Posterior cingulate gyrus (tissue), 11 donors: ENCODE measurements around the gene DTNBP1.

Experiments used
- DNase-seq, 10 donors: peaks; one replicate each; pipeline versions ENCODE4 v3.0.0 to v3.0.0-alpha.2; 2020 to 2021; ENCODE audit warnings: mixed read lengths in 3 of 10
- intact Hi-C: fragments of 100-400 bp; cut with DNase I; formaldehyde crosslinking; loops from one replicate; pipeline ENCODE4 v1.15.1; 2023

The DTNBP1 gene

DNA sequence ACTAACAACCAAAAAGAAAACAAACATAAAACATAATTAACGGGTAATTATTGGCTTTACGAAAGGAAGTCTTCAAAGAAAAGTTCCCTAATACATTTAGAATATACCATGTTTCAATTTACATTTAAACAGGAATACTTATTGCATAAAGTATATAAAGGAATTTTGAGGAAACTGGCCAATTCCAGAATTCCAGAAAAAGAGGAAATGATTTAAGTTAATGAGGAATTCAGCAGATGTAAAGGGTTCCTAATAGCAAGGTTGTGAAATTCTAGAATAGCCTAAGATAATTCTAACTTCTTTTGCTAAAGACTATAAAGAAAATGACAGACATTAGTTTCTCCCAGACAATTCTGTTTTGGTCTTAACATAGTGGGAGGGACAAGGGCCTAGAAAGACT, 35.0 kb downstream of the DTNBP1 start:
- intact Hi-C loops, result loop anchor here (10.0 kb wide), 1 partner anchor 1503 kb away; no protein-coding TSS in a partner anchor
- no peak for DNase-seq

DNA sequence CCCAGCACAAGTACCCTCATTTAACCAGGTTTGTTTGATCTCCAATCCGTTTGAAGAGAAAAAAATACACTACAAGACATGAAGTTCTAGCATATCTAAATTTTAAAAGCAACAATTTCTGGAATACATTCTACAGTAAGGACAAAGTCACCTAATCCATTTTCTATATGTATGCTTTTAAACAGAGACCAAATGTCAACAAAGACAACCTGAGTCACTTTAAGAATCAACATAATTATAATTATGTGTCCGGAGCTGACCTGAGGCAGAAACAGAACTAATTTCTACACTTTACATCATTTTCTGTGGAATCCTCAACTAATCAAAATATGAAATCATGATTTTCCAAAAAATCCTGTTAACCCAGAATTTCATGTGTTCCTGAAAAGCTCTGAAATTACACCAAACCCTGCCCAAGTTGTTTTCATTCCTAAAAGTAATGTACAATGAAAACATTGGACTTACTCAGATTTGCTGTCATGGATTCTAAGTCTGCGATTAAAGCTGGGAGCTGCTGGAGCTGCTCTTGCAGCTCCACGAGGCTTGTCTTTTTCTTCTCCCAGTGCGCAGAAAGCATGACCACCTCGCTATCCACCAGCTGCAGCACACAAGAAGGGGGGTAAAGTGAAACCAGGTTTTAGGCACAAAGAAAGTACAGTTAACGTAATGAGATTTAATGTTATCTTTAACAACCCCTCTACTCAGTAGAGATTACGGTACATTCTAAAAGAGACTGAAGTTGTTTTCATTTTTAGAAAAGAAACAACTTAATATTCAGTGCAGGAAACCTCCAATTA, 35.8 kb downstream of the DTNBP1 start:
- intact Hi-C loops, result loop anchor here (10.0 kb wide), 1 partner anchor 1502 kb away; no protein-coding TSS in a partner anchor
- DNase-seq, result no peak

DNA sequence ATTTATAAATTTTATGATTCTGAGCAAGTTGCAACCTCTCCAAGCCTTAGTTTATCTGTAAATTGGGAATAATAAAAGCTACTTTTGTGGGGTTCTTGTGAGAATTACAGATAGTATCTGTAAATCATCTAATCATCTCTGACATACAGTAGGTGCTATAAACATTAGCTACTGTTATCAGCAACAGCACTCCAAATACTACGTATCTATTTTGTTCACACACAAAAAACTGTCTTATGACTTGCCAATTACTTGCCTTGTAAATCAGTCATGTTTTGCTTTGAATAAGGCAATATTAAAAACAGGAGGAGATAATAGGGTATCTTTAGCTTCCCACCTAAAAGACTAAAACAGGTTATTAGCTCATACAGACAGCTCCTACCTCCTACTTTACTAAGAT, 36.7 kb downstream of the DTNBP1 start:
- no peak for DNase-seq
- intact Hi-C loops, result loop anchor here (10.0 kb wide), 1 partner anchor 1501 kb away; no protein-coding TSS in a partner anchor

GRCh38 chr6:15623276-15624116, 39.3 kb downstream of the DTNBP1 start:
- intact Hi-C loops, result loop anchor here (5.0 to 10.0 kb wide), 4 partner anchors 106 to 1499 kb away; no protein-coding TSS in a partner anchor

GRCh38 chr6:15622045-15622740, 40.6 kb downstream of the DTNBP1 start:
- DNase-seq, result no peak
- intact Hi-C loops, result loop anchor here (5.0 to 10.0 kb wide), 4 partner anchors 105 to 1497 kb away; no protein-coding TSS in a partner anchor

More at GRCh38 chr6:15623276-15624116, 39.3 kb downstream of the DTNBP1 start:
- no peak for DNase-seq

- intact Hi-C loops, result loop anchor here (5.0 to 10.0 kb wide), 4 partner anchors 104 to 1497 kb away; no protein-coding TSS in a partner anchor
- peak in 2 of 10 donors; percentile 13 to 15 for DNase-seq
Observed at GRCh38 chr6:15621203-15622044, 41.4 kb downstream of the DTNBP1 start.

- intact Hi-C loops, result loop anchor here (5.0 to 10.0 kb wide), 4 partner anchors 103 to 1496 kb away; no protein-coding TSS in a partner anchor
- no peak for DNase-seq
Observed at GRCh38 chr6:15620611-15621010, 42.2 kb downstream of the DTNBP1 start.

- intact Hi-C loops, result no loop called here
Observed at GRCh38 chr6:15619330-15619729, 43.5 kb downstream of the DTNBP1 start.

DNA sequence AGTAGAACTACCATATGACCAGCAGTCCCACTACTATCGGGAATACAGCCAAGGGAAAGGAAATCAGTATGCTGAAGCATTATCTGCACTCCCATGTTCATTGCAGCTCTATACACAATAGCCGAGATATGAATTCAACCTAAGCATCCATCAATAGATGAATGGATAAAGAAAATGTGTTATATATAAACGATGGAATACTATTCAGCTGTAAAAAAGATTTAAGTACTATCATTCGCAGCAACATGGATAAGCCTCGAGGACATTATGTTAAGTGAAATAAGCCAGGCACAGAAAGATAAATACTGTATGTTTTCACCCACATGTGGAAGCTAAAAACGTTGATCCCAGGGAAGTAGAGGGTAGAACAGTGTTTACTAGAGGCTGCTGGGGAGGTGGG, 44.1 kb downstream of the DTNBP1 start:
- intact Hi-C loops, result no loop called here

More at GRCh38 chr6:15619330-15619729, 43.5 kb downstream of the DTNBP1 start:
- no peak for DNase-seq

DNA sequence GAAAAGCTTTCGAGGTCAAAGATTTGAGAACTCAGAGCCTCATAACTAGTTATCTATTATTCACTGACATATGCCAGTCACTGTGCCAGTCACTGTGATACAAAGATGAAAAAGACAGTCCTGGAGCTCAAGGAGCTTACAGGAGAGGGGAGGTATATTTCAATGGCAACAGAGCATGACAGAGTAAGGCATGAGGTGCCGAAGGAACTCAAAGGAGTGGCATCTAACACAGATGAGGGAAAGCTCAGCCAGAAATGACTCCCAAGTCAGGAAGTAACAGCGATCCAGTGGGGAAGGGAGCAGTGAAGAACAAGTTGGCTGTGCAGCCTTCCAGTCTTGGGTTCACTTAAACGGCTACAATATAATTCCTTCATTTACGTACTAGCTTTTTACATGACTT, 46.6 kb downstream of the DTNBP1 start:
- intact Hi-C loops, result no loop called here
- no peak for DNase-seq

More for the DNA sequence above, 44.1 kb downstream of the DTNBP1 start:
- no peak for DNase-seq

DNA sequence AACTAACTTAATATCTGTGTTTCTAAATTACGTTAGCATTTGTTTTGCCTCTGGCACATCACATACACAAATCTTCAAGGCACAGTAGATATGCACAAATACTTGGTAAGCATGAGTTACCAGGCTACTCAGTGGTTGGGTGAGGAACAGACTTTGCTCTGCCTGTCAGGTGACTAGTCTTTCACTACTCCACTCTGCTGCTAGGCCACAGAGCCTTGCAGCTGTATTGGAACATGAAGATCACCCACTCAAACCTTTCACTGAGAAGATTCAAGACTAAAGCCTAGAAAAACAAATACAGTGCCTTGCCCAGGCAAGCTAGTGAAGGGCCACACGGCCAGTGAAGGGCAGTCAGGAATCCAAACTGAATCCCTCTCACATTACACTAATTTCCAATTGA, 47.0 kb downstream of the DTNBP1 start:
- no peak for DNase-seq
- intact Hi-C loops, result no loop called here

DNA sequence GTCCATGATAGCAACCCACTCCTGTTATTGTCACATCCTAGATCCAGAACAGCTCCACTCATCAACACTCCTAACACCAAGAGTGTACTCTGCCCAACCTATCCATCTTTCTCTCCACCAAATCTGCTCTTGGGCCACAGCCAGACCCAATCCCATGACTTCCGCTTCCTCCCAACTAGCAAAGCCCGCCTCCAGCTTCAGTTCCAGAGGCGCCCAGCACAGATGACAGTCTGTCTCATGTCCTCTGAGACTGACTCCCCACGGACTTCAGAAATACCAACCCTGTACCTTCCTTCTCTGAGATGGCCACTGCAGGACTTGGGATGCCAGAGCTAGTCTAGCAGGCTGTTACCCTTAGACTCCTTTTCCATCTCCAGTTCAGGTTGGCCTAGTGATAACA, 48.6 kb downstream of the DTNBP1 start:
- intact Hi-C loops, result no loop called here
- no peak for DNase-seq

DNA sequence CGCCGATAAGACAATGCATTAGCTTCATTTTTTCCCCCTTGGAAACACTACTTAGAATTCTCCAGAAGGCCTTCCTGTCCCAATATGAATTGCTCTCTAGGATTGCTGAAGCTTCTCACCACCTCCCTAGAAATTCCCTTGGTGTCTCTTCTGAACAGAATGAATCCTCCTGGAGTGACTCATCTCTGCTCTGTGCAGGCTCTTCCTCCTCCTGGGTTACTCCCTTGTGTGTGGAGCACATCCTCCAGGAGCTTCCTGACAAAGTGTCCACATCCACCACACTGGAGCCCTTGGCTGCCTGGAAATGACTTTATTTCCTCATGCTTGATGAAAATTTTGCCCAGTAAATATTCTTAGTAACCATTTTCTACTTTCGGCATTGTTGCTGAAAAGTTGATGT, 54.4 kb downstream of the DTNBP1 start:
- no peak for DNase-seq
- intact Hi-C loops, result no loop called here

DNA sequence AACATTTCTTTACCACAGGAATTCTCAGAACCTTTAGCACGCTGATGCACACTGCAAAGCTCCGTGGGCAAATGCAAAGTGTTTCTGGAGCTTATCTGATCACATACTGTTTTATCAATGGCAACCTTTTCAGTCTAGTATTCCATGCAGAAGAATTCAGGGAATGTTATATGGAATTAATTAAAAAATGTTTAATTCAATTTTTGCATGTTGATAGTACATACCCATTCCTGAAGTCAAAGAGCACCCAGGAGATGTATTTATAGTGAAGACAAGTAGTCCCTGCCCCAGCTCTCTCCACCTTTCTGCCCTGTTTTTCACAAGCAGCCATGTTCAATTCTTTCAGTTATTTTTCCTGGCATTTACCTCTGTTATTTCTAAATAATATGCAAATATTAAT, 55.2 kb downstream of the DTNBP1 start:
- intact Hi-C loops, result no loop called here
- DNase-seq, result no peak

DNA sequence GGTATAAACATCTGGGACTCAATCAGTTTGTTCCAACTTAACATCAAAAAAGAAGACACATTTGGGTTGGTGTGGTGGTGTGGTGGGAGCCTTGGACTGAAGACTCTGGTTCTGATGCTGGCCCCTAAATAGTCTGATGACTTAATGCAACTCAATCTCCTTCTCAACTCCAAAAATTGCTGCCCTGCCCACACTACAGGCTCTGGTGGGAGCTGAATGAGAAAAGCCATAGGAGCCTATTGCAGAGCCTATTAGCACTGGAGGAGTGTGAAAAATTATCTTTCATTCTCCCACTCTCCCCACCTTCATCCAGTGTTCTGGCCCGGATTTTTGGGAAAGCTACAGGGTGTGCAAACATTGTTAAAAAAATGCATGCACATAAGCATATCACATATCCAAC, 56.5 kb downstream of the DTNBP1 start:
- no peak for DNase-seq
- intact Hi-C loops, result no loop called here

DNA sequence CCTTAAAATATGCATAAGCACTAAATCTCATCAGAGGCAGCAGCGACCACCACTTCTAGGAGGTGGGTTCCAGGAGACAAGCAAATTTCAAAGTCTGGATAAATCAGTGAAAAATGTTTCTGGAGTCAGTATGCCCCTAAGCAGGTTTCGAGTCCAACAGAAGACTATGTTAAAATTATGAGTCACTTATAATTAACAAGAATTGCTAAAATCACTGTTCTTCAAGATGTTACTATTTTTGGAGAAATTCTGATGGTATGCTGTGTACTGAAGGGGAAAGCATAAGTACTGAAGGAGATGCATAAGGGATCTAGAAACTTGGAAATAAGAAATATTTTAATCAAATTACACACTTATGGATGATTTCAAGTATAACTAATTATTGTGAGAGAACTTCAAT, 58.0 kb downstream of the DTNBP1 start:
- no peak for DNase-seq
- intact Hi-C loops, result no loop called here

GRCh38 chr6:15602154-15602553, 60.7 kb downstream of the DTNBP1 start:
- intact Hi-C loops, result no loop called here
- no peak for DNase-seq

- intact Hi-C loops, result no loop called here
Observed at GRCh38 chr6:15598273-15598798, 64.5 kb downstream of the DTNBP1 start.

GRCh38 chr6:15596186-15596896, 66.5 kb downstream of the DTNBP1 start:
- intact Hi-C loops, result no loop called here
- DNase-seq, result no peak

More at GRCh38 chr6:15598273-15598798, 64.5 kb downstream of the DTNBP1 start:
- no peak for DNase-seq
